ENCODE data around the gene UGT1A7. TPM values are rescaled to one million over a fixed set of nuclear protein-coding genes. Genes with fewer than 3 reads are reported as not detected.

The UGT1A7 gene
- polyA plus RNA-seq, 1 experiment: not detected

- ChIA-PET CTCF (interaction anchor here (1.4 kb wide), 1 partner anchor 11 kb away, joined by 6 read pairs; no protein-coding TSS in a partner anchor), POLR2A (no interaction called here)
- Histone ChIP-seq H3K36me3 (ENCODE audit: control insufficient read depth, insufficient read depth, low read length) (no peaks in the 10 kb centered on the region), H3K4me3 (ENCODE audit: low read depth, low read length) (no peak overlapping the region), H3K27me3 (ENCODE audit: control insufficient read depth, insufficient read depth, low read length) (no peaks in the 10 kb centered on the region)
- no peak for DNase-seq (ENCODE audit: low read depth)
- TF ChIP-seq CTCF (IDR thresholded peaks at IDR 0.05; ENCODE audit: insufficient read depth, low read depth, low read length): no peak
Measured at GRCh38 chr2:233680361-233681045, 1.2 kb upstream of the UGT1A7 start.

- CTCF ChIA-PET: no interaction called here
- POLR2A ChIA-PET: no interaction called here
- no peaks in the 10 kb centered on the region for H3K27me3 ChIP-seq (ENCODE audit: control insufficient read depth, insufficient read depth, low read length)
- DNase-seq (ENCODE audit: low read depth): no peak
- TF ChIP-seq CTCF (IDR thresholded peaks at IDR 0.05; ENCODE audit: insufficient read depth, low read depth, low read length): no peak
- H3K4me3 ChIP-seq (ENCODE audit: low read depth, low read length): no peak overlapping the region
- H3K36me3 ChIP-seq (ENCODE audit: control insufficient read depth, insufficient read depth, low read length): no peaks in the 10 kb centered on the region
Measured at GRCh38 chr2:233684640-233685039, 2.9 kb downstream of the UGT1A7 start.

DNA sequence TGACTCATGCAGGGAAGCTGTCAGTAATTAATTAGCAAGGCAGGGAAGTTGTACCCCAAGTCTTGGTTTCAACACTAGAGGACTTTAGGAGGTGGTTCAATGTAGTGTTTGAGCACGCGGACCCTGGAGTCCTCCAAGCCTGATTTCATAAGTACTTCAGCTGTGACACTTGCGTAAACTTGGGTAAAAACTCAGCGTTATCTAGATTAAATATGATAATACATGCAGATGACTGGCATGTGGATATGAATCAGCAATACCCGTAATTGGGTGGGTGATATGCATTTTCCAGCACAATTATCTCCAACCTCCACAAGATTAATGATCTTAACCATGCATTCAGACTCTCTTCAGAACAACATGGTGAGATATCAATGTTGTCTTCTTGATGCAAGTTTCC is 5.2 kb downstream of the UGT1A7 start:
- no peak for DNase-seq (ENCODE audit: low read depth)
- H3K4me3 ChIP-seq (ENCODE audit: low read depth, low read length): no peak overlapping the region
- H3K27me3 ChIP-seq (ENCODE audit: control insufficient read depth, insufficient read depth, low read length): no peaks in the 10 kb centered on the region
- H3K36me3 ChIP-seq (ENCODE audit: control insufficient read depth, insufficient read depth, low read length): no peaks in the 10 kb centered on the region
- ChIA-PET POLR2A (no interaction called here), CTCF (no interaction called here)
- TF ChIP-seq CTCF (IDR thresholded peaks at IDR 0.05; ENCODE audit: insufficient read depth, low read depth, low read length): no peak

DNA sequence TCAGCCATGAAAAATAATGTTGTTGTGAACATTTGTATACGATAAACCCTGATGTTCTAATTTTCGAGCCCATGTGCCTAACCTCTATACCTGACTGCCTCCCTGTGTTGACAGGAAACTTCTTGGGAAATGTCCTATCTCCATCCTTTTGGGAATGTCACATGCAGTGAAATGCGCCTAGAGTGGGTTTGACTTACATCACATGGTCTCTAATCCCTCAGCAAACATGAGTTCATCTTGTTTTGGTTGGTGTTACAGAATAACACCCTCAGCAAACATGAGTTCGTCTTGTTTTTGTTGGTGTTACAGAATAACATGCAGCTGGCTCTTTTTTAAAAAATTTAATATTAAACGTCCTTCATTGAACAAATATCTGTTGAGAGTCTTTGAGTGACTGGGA is 6.6 kb downstream of the UGT1A7 start:
- Histone ChIP-seq H3K36me3 (ENCODE audit: control insufficient read depth, insufficient read depth, low read length) (no peaks in the 10 kb centered on the region), H3K4me3 (ENCODE audit: low read depth, low read length) (no peak overlapping the region), H3K27me3 (ENCODE audit: control insufficient read depth, insufficient read depth, low read length) (no peaks in the 10 kb centered on the region)
- no peak for DNase-seq (ENCODE audit: low read depth)
- no peak for TF ChIP-seq CTCF (IDR thresholded peaks at IDR 0.05; ENCODE audit: insufficient read depth, low read depth, low read length)
- POLR2A ChIA-PET: no interaction called here
- CTCF ChIA-PET: no interaction called here

DNA sequence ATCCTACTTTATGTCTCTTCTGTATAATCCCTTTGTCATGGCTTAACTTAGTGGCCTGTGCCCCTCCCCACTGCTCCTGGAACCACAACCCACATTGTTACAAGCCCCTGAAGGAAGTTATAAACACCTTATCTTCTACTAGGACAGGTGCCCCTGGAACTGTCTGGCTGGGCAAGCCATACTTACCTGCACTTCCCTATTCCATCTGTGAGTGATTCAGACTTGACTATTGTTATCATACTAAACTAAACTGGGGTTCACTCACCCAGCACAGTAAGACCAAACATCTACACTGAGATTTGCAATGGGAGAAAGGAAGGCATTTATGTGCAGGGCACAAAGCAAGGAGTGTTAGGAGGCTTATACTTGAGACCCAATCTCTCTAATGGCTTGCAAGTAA is 7.3 kb downstream of the UGT1A7 start:
- POLR2A ChIA-PET: no interaction called here
- CTCF ChIA-PET: no interaction called here

More for the DNA sequence above, 7.3 kb downstream of the UGT1A7 start:
- Histone ChIP-seq H3K27me3 (ENCODE audit: control insufficient read depth, insufficient read depth, low read length) (no peaks in the 10 kb centered on the region), H3K4me3 (ENCODE audit: low read depth, low read length) (no peak overlapping the region), H3K36me3 (ENCODE audit: control insufficient read depth, insufficient read depth, low read length) (no peaks in the 10 kb centered on the region)
- no peak for DNase-seq (ENCODE audit: low read depth)
- TF ChIP-seq CTCF (IDR thresholded peaks at IDR 0.05; ENCODE audit: insufficient read depth, low read depth, low read length): no peak

Measured in BJ (cell line).